WTC11 (cell line): ENCODE data around the gene NELL1. TPM values are rescaled to one million over a fixed set of nuclear protein-coding genes. Genes with fewer than 3 reads are reported as not detected.
"Not testable (repeated sequence)": the region's sequence is repeated elsewhere in the genome, so short reads cannot be mapped to it uniquely, and the experiment has no call there.

Experiments
- ATAC-seq: fragments of 200-7000 bp; cut with Tn5 transposase; 2 replicates; pipeline ENCODE4 v1.10.0; 2021; ENCODE audit warnings: mild to moderate bottlenecking, moderate library complexity
- CTCF ChIA-PET: fragments of 300-600 bp; sonication (Branson Sonifier 250); formaldehyde crosslinking; loops from one replicate; lab custom pipeline; 2021; ENCODE audit warnings: antibody characterized with exemption; lab: Charles Lee
- POLR2A ChIA-PET: fragments of 350-600 bp; sonication (Branson Sonifier 250); formaldehyde crosslinking; loops from one replicate; lab custom pipeline; 2021; ENCODE audit warnings: antibody characterized with exemption; lab: Charles Lee
- DNase-seq: peaks from one replicate; pipeline ENCODE4 v3.0.0; 2021; ENCODE audit warnings: low spot score
- H3K27ac Mint-ChIP-seq: 2 replicates; pipeline ENCODE4 v1.8.0; 2021; ENCODE audit warnings: mixed read lengths
- H3K27me3 Mint-ChIP-seq: 2 replicates; pipeline ENCODE4 v1.8.0; 2021; ENCODE audit warnings: low read depth, mild to moderate bottlenecking, moderate library complexity, mixed read lengths
- H3K36me3 Mint-ChIP-seq: 2 replicates; pipeline ENCODE4 v1.8.0; 2021; ENCODE audit warnings: mixed read lengths
- H3K4me1 Mint-ChIP-seq: 2 replicates; pipeline ENCODE4 v1.8.0; 2022; ENCODE audit warnings: mixed read lengths
- H3K4me3 Mint-ChIP-seq: 2 replicates; pipeline ENCODE4 v1.8.0; 2021; ENCODE audit warnings: mild to moderate bottlenecking, moderate library complexity, mixed read lengths
- H3K9me3 Mint-ChIP-seq: 2 replicates; pipeline ENCODE4 v1.8.0; 2021; ENCODE audit warnings: mixed read lengths
- CBFB ChIP-seq: sonication (generic); formaldehyde crosslinking; IDR thresholded peaks from 2 replicates; pipeline ENCODE4 v1.8.1; 2022; ENCODE audit warnings: mild to moderate bottlenecking, low read depth, missing genetic modification reagents
- CREM ChIP-seq: sonication (generic); formaldehyde crosslinking; IDR thresholded peaks from 2 replicates; pipeline ENCODE4 v1.8.1; 2022; ENCODE audit warnings: mild to moderate bottlenecking, missing genetic modification reagents, moderate library complexity
- E2F4 ChIP-seq: sonication (generic); formaldehyde crosslinking; IDR thresholded peaks from 2 replicates; pipeline ENCODE4 v1.8.1; 2022; ENCODE audit warnings: low read depth, mild to moderate bottlenecking, moderate library complexity, missing genetic modification reagents, borderline replicate concordance
- ESRRA ChIP-seq: sonication (generic); formaldehyde crosslinking; IDR thresholded peaks from 2 replicates; pipeline ENCODE4 v1.8.1; 2022; ENCODE audit warnings: mild to moderate bottlenecking, missing genetic modification reagents, borderline replicate concordance
- FOXJ3 ChIP-seq: sonication (generic); formaldehyde crosslinking; IDR thresholded peaks from 2 replicates; pipeline ENCODE4 v1.9.0; 2021; ENCODE audit warnings: missing genetic modification reagents, mild to moderate bottlenecking, borderline replicate concordance
- GABPB1 ChIP-seq: sonication (generic); formaldehyde crosslinking; IDR thresholded peaks from 2 replicates; pipeline ENCODE4 v1.8.1; 2023; ENCODE audit warnings: mild to moderate bottlenecking, missing genetic modification reagents
- RELA ChIP-seq: sonication (generic); formaldehyde crosslinking; IDR thresholded peaks from 2 replicates; pipeline ENCODE4 v1.8.1; 2022; ENCODE audit warnings: missing genetic modification reagents, mild to moderate bottlenecking, borderline replicate concordance
- SMAD4 ChIP-seq: sonication (generic); formaldehyde crosslinking; IDR thresholded peaks from 2 replicates; pipeline ENCODE4 v1.8.0; 2022; ENCODE audit warnings: mild to moderate bottlenecking, missing genetic modification reagents
- SOX15 ChIP-seq: fragments of 250-450 bp; sonication (Bioruptor Pico); IDR thresholded peaks from 2 replicates; pipeline ENCODE4 v1.9.0; 2021; ENCODE audit warnings: mild to moderate bottlenecking
- ZNF121 ChIP-seq: sonication (generic); formaldehyde crosslinking; IDR thresholded peaks from 2 replicates; pipeline ENCODE4 v1.8.0; 2023; ENCODE audit warnings: missing genetic modification reagents
- ZNF281 ChIP-seq: sonication (generic); formaldehyde crosslinking; IDR thresholded peaks from 2 replicates; pipeline ENCODE4 v1.8.0; 2023; ENCODE audit warnings: mild to moderate bottlenecking, missing genetic modification reagents
- ZNF671 ChIP-seq: fragments of 250-450 bp; sonication (Bioruptor Pico); IDR thresholded peaks from 2 replicates; pipeline ENCODE4 v1.8.0; 2021; ENCODE audit warnings: mild to moderate bottlenecking
- total RNA-seq: library from RNA; stranded (reverse); gene quantifications from 3 replicates; pipeline ENCODE4 v1.2.3, GENCODE V29; 2021
- TF ChIP-seq, protein P1 (sequence below): sonication (generic); formaldehyde crosslinking; IDR thresholded peaks from 2 replicates; pipeline ENCODE4 v1.8.1; 2023; ENCODE audit warnings: mild to moderate bottlenecking, missing genetic modification reagents, borderline replicate concordance
- TF ChIP-seq, protein P2 (sequence below): sonication (generic); formaldehyde crosslinking; IDR thresholded peaks from 2 replicates; pipeline ENCODE4 v1.8.1; 2022; ENCODE audit warnings: mild to moderate bottlenecking, moderate library complexity, missing genetic modification reagents

The NELL1 gene
- total RNA-seq, 1 experiment from 2014 or later, result 1.8 TPM

- TF ChIP-seq ZNF281 (CRISPR knock-in tag) (no peak), ESRRA (no peak), ZNF671 (CRISPR knock-in tag) (no peak), GABPB1 (CRISPR knock-in tag) (no peak), E2F4 (CRISPR knock-in tag) (no peak), ZNF121 (CRISPR knock-in tag) (no peak), CREM (CRISPR knock-in tag) (no peak), SOX15 (CRISPR knock-in tag) (no peak)
- TF ChIP-seq, protein P1, sequence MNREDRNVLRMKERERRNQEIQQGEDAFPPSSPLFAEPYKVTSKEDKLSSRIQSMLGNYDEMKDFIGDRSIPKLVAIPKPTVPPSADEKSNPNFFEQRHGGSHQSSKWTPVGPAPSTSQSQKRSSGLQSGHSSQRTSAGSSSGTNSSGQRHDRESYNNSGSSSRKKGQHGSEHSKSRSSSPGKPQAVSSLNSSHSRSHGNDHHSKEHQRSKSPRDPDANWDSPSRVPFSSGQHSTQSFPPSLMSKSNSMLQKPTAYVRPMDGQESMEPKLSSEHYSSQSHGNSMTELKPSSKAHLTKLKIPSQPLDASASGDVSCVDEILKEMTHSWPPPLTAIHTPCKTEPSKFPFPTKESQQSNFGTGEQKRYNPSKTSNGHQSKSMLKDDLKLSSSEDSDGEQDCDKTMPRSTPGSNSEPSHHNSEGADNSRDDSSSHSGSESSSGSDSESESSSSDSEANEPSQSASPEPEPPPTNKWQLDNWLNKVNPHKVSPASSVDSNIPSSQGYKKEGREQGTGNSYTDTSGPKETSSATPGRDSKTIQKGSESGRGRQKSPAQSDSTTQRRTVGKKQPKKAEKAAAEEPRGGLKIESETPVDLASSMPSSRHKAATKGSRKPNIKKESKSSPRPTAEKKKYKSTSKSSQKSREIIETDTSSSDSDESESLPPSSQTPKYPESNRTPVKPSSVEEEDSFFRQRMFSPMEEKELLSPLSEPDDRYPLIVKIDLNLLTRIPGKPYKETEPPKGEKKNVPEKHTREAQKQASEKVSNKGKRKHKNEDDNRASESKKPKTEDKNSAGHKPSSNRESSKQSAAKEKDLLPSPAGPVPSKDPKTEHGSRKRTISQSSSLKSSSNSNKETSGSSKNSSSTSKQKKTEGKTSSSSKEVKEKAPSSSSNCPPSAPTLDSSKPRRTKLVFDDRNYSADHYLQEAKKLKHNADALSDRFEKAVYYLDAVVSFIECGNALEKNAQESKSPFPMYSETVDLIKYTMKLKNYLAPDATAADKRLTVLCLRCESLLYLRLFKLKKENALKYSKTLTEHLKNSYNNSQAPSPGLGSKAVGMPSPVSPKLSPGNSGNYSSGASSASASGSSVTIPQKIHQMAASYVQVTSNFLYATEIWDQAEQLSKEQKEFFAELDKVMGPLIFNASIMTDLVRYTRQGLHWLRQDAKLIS, result no peak
These were observed 191.9 kb downstream of the NELL1 start (continued) for GRCh38 chr11:20861322-20861721.

GRCh38 chr11:20862263-20862662, 192.9 kb downstream of the NELL1 start:
- H3K27me3 Mint-ChIP-seq, H3K36me3 Mint-ChIP-seq, POLR2A ChIA-PET, H3K27ac Mint-ChIP-seq, DNase-seq, H3K4me3 Mint-ChIP-seq, ATAC-seq, H3K9me3 Mint-ChIP-seq, H3K4me1 Mint-ChIP-seq: not testable (repeated sequence)
- CTCF ChIA-PET, result interaction anchor here (1.1 to 2.1 kb wide), 3 partner anchors 12 to 191 kb away, joined by 3 to 8 read pairs (median 7); no protein-coding TSS in a partner anchor

- no peak for DNase-seq
- H3K36me3 Mint-ChIP-seq, result peaks cover 3% of the 10 kb centered on the region; the same call in 1 of the 2 replicates
- peaks cover 8% of the 10 kb centered on the region for H3K4me1 Mint-ChIP-seq
- H3K27ac Mint-ChIP-seq, result no peak overlapping the region
- TF ChIP-seq, protein P2, sequence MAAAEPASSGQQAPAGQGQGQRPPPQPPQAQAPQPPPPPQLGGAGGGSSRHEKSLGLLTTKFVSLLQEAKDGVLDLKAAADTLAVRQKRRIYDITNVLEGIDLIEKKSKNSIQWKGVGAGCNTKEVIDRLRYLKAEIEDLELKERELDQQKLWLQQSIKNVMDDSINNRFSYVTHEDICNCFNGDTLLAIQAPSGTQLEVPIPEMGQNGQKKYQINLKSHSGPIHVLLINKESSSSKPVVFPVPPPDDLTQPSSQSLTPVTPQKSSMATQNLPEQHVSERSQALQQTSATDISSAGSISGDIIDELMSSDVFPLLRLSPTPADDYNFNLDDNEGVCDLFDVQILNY, result no peak
- no peak for TF ChIP-seq CBFB
- no peak for TF ChIP-seq RELA
- TF ChIP-seq ESRRA, result no peak
- no peak for TF ChIP-seq FOXJ3 (CRISPR knock-in tag)
- TF ChIP-seq SMAD4 (CRISPR knock-in tag), result no peak
- peaks cover 10% of the 10 kb centered on the region for H3K9me3 Mint-ChIP-seq
- H3K4me3 Mint-ChIP-seq, result no peak overlapping the region
- ATAC-seq, result no peak
- no peaks in the 10 kb centered on the region; the same call in 1 of the 2 replicates for H3K27me3 Mint-ChIP-seq
- POLR2A ChIA-PET, result no interaction called here
- CTCF ChIA-PET, result interaction anchor here (1.4 kb wide), 1 partner anchor 9 kb away, joined by 5 read pairs; no protein-coding TSS in a partner anchor
These were observed 195.2 kb downstream of the NELL1 start for GRCh38 chr11:20864628-20865027.
